GM19099 (cell line): Measurements from ENCODE around the gene GRIA4.
A peak's percentile ranks its signal among the peaks of the same experiment; 100 is the strongest.

Experiments
- POLR2A ChIP-seq: IDR thresholded peaks from 3 replicates; pipeline ENCODE4 v1.6.1; 2011; ENCODE audit warnings: low read depth; ENCODE audit not compliant: insufficient read length; ENCODE audit errors: extremely low read depth

GRIA4 gene

GRCh38 chr11:106001304-106002012, 391.6 kb downstream of the GRIA4 start:
- no peak for TF ChIP-seq POLR2A

- TF ChIP-seq POLR2A = no peak
These were observed 401.6 kb downstream of the GRIA4 start for GRCh38 chr11:106011481-106011880.

GRCh38 chr11:106012744-106013143, 402.9 kb downstream of the GRIA4 start:
- no peak for TF ChIP-seq POLR2A

GRCh38 chr11:106014035-106014434, 404.2 kb downstream of the GRIA4 start:
- no peak for TF ChIP-seq POLR2A

- no peak for TF ChIP-seq POLR2A
These were observed 404.7 kb downstream of the GRIA4 start for GRCh38 chr11:106014620-106015019.

GRCh38 chr11:106015066-106015465, 405.2 kb downstream of the GRIA4 start:
- TF ChIP-seq POLR2A = no peak

GRCh38 chr11:106017093-106017492, 407.2 kb downstream of the GRIA4 start:
- TF ChIP-seq POLR2A = no peak

GRCh38 chr11:106021181-106021966, 411.5 kb downstream of the GRIA4 start:
- no peak for TF ChIP-seq POLR2A

GRCh38 chr11:106021967-106022794, 412.3 kb downstream of the GRIA4 start, which contains the start of gene MSANTD4:
Gene MSANTD4, minus strand, starts transcription at chr11:106022240. Its CDS starts 11,323 bp downstream, at chr11:106010917.
- peak; percentile 75 for TF ChIP-seq POLR2A

GRCh38 chr11:106022795-106023275, 413.0 kb downstream of the GRIA4 start:
- no peak for TF ChIP-seq POLR2A

GRCh38 chr11:106030609-106031008, 420.7 kb downstream of the GRIA4 start:
- TF ChIP-seq POLR2A = no peak

- TF ChIP-seq POLR2A = no peak
These were observed 421.4 kb downstream of the GRIA4 start for GRCh38 chr11:106031202-106031810.
